Bronchial smooth muscle cell (primary cell): ENCODE data around the gene SRP68. TPM values are rescaled to one million over a fixed set of nuclear protein-coding genes. Genes with fewer than 3 reads are reported as not detected.

Experiments
- total RNA-seq: library from RNA; depleted of rRNA; stranded (reverse); fragments of >200 nt; gene quantifications from 2 replicates; pipeline ENCODE4 v1.2.1, GENCODE V29; 2014

The SRP68 gene
- total RNA-seq, result 26.4 and 32.6 TPM in 2 replicates

GRCh38 chr17:76072148-76072858 lies at the start of gene SRP68:
Gene SRP68 (minus strand): TSS chr17:76072517. CDS start chr17:76072491, 26 bp downstream.

GRCh38 chr17:76103274-76104139 lies 31.2 kb upstream of the SRP68 start, which contains the start of gene EXOC7:
Gene EXOC7 (minus strand): TSS chr17:76103787. CDS start chr17:76103692, 95 bp downstream.

GRCh38 chr17:76078860-76079534 lies 6.7 kb upstream of the SRP68 start, which contains the start of gene ZACN:
Gene ZACN (plus strand): TSS chr17:76079182. CDS start chr17:76079265, 83 bp downstream.

GRCh38 chr17:76074390-76075363 lies 2.4 kb upstream of the SRP68 start, which contains the start of gene GALR2:
Gene GALR2 (plus strand): TSS chr17:76074781. CDS start chr17:76074884, 103 bp downstream.

GRCh38 chr17:76027159-76027839 lies 45.0 kb downstream of the SRP68 start, which contains the start of gene EVPL:
Gene EVPL (minus strand): TSS chr17:76027306. CDS start chr17:76027198, 108 bp downstream.

GRCh38 chr17:76000755-76001521 lies 71.4 kb downstream of the SRP68 start, which contains the start of gene CDK3:
Gene CDK3 (plus strand): TSS chr17:76000855. CDS start chr17:76001426, 571 bp downstream.

Other genes with a start within 250 kb of the SRP68 start
- gene UNC13D, start 228.1 kb downstream of the SRP68 start, total RNA-seq, result 1.6 and 2.5 TPM in 2 replicates
- 22.7 and 36.3 TPM in 2 replicates for gene WBP2, start 217.2 kb downstream of the SRP68 start, total RNA-seq
- gene TRIM47, start 193.9 kb downstream of the SRP68 start, total RNA-seq, result 8.4 and 23.0 TPM in 2 replicates
- gene TRIM65, start 175.6 kb downstream of the SRP68 start, total RNA-seq, result 8.7 and 12.3 TPM in 2 replicates
- 21.5 and 26.8 TPM in 2 replicates for gene MRPL38, start 167.6 kb downstream of the SRP68 start, total RNA-seq
- 9.8 and 16.6 TPM in 2 replicates for gene FBF1, start 131.5 kb downstream of the SRP68 start, total RNA-seq
- gene ACOX1, start 93.4 kb downstream of the SRP68 start, total RNA-seq, result 50.6 and 61.0 TPM in 2 replicates
- 13.1 and 21.3 TPM in 2 replicates for gene TEN1, start 93.3 kb downstream of the SRP68 start, total RNA-seq
- 1.4 and 3.0 TPM in 2 replicates for gene CDK3, start 71.7 kb downstream of the SRP68 start, total RNA-seq
- 0.09 and 0.16 TPM in 2 replicates for gene EVPL, start 45.2 kb downstream of the SRP68 start, total RNA-seq
- gene GALR2, start 2.3 kb upstream of the SRP68 start, total RNA-seq, result not detected in 2 replicates
- gene ZACN, start 6.7 kb upstream of the SRP68 start, total RNA-seq, result under 0.01 TPM in 1 of 2 replicates, not detected in the other
- 90.0 and 119 TPM in 2 replicates for gene EXOC7, start 31.3 kb upstream of the SRP68 start, total RNA-seq
- not detected in 2 replicates for gene FOXJ1, start 68.7 kb upstream of the SRP68 start, total RNA-seq
- 0.32 and 0.34 TPM in 2 replicates for gene RNF157, start 168.0 kb upstream of the SRP68 start, total RNA-seq
- 1.5 and 1.9 TPM in 2 replicates for gene UBALD2, start 192.8 kb upstream of the SRP68 start, total RNA-seq
- gene QRICH2, start 235.8 kb upstream of the SRP68 start, total RNA-seq, result 3.0 and 5.5 TPM in 2 replicates